ENCODE results near the gene CA12.

The CA12 gene

GRCh38 chr15:63337046-63337445 lies 44.6 kb downstream of the CA12 start:
- DNase-seq (ENCODE audit: low read depth in 1 of 2, low spot score in 1 of 2): no peak
- TF ChIP-seq REST (IDR thresholded peaks at IDR 0.05; ENCODE audit: insufficient replicate concordance, low read depth) (no peak), CTCF (IDR thresholded peaks at IDR 0.05; ENCODE audit: insufficient read depth, low read length) (no peak), POLR2AphosphoS5 (IDR thresholded peaks at IDR 0.05; ENCODE audit: low read depth) (no peak), SPI1 (IDR thresholded peaks at IDR 0.05; ENCODE audit: borderline replicate concordance, low read depth) (no peak), GABPA (IDR thresholded peaks at IDR 0.05; ENCODE audit: low read depth) (no peak)
- Histone ChIP-seq H3K27ac (replicated peaks) (no peak overlapping the region), H3K4me3 (replicated peaks; ENCODE audit: insufficient read depth, low read length) (no peak overlapping the region), H3K27me3 (ENCODE audit: insufficient read depth, poor library complexity, severe bottlenecking) (no peaks in the 10 kb centered on the region)

- H3K4me3 ChIP-seq (replicated peaks; ENCODE audit: insufficient read depth, low read length): no peak overlapping the region
- no peak overlapping the region for H3K27ac ChIP-seq (replicated peaks)
- TF ChIP-seq SPI1 (IDR thresholded peaks at IDR 0.05; ENCODE audit: borderline replicate concordance, low read depth) (no peak), REST (IDR thresholded peaks at IDR 0.05; ENCODE audit: insufficient replicate concordance, low read depth) (no peak), CTCF (IDR thresholded peaks at IDR 0.05; ENCODE audit: insufficient read depth, low read length) (no peak), POLR2AphosphoS5 (IDR thresholded peaks at IDR 0.05; ENCODE audit: low read depth) (no peak)
- no peak for DNase-seq (ENCODE audit: low read depth in 1 of 2, low spot score in 1 of 2)
- no peaks in the 10 kb centered on the region for H3K27me3 ChIP-seq (ENCODE audit: insufficient read depth, poor library complexity, severe bottlenecking)
These were observed 46.0 kb downstream of the CA12 start for GRCh38 chr15:63335543-63336240.

- TF ChIP-seq POLR2AphosphoS5 (IDR thresholded peaks at IDR 0.05; ENCODE audit: low read depth) (no peak), SPI1 (IDR thresholded peaks at IDR 0.05; ENCODE audit: borderline replicate concordance, low read depth) (no peak), CTCF (IDR thresholded peaks at IDR 0.05; ENCODE audit: insufficient read depth, low read length) (no peak), REST (IDR thresholded peaks at IDR 0.05; ENCODE audit: insufficient replicate concordance, low read depth) (no peak), GABPA (IDR thresholded peaks at IDR 0.05; ENCODE audit: low read depth) (no peak)
These were observed 46.8 kb downstream of the CA12 start for GRCh38 chr15:63334821-63335220.

More at GRCh38 chr15:63334821-63335220, 46.8 kb downstream of the CA12 start:
- DNase-seq (ENCODE audit: low read depth in 1 of 2, low spot score in 1 of 2): no peak
- Histone ChIP-seq H3K27ac (replicated peaks) (no peak overlapping the region), H3K27me3 (ENCODE audit: insufficient read depth, poor library complexity, severe bottlenecking) (no peaks in the 10 kb centered on the region), H3K4me3 (replicated peaks; ENCODE audit: insufficient read depth, low read length) (no peak overlapping the region)
